Measurements from ENCODE around the gene SELE.

- no peak for TF ChIP-seq POLR2AphosphoS5 (IDR thresholded peaks at IDR 0.05; ENCODE audit: low read depth)
- TF ChIP-seq CTCF (IDR thresholded peaks at IDR 0.05; ENCODE audit: insufficient read depth, low read length): no peak
- TF ChIP-seq GABPA (IDR thresholded peaks at IDR 0.05; ENCODE audit: low read depth): no peak
Measured at GRCh38 chr1:169725930-169726329, 7.9 kb downstream of the SELE start.
